ENCODE results near the gene EBF3. TPM values are rescaled to one million over a fixed set of nuclear protein-coding genes. Genes with fewer than 3 reads are reported as not detected.

Gene EBF3
- total RNA-seq, 1 donor from 2014 or later = not detected

DNA sequence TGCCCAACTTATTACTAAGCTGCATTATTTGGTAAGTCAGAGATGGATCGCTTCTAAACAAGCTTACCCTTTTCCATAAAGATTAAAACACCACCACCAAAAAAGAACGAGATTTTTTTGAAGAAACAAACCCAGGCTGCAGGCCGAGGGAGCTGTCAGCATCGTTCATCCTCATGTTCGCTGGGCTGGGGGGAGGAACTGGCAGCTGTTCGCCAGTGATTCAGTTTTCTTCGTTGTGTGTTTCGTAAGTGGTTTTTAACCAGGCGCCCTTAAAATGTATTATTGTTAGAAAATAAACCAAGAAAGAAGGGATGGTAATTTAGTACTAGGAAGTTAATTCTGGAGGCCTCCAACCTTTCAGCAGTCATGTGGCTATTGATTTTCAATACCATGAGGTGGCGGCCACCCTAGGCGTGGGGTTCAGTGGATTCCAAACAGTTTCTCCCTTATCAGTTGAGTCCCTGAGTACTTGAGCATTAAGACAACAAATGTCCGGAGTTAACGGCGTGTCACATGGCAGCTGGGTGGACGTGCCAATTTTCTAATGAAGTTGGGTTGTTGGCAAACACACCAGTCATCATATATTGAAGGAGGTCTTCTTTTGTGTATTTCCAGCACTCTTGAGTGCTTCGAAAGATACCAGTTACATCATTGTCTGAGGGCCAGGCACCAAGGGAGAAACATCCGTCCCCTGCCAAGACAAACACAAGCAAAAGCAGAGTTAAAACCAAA lies 173.2 kb downstream of the EBF3 start:
- DNase-seq (ENCODE audit: low read depth) = no peak

GRCh38 chr10:129788215-129788614 lies 175.9 kb downstream of the EBF3 start:
- DNase-seq (ENCODE audit: low read depth) = no peak
- no peak overlapping the region for H3K4me3 ChIP-seq (ENCODE audit: low read depth, low read length)
- no peak for TF ChIP-seq CTCF (conservative IDR thresholded peaks at IDR 0.05; ENCODE audit: low read depth, low read length)

More for the DNA sequence above, 173.2 kb downstream of the EBF3 start:
- no peak overlapping the region for H3K4me3 ChIP-seq (ENCODE audit: low read depth, low read length)
- TF ChIP-seq CTCF (conservative IDR thresholded peaks at IDR 0.05; ENCODE audit: low read depth, low read length) = no peak

- no peak for DNase-seq (ENCODE audit: low read depth)
- no peak overlapping the region for H3K4me3 ChIP-seq (ENCODE audit: low read depth, low read length)
- no peak for TF ChIP-seq CTCF (conservative IDR thresholded peaks at IDR 0.05; ENCODE audit: low read depth, low read length)
Observed at GRCh38 chr10:129787557-129787956, 176.5 kb downstream of the EBF3 start.

GRCh38 chr10:129786216-129786615 lies 177.9 kb downstream of the EBF3 start:
- no peak for DNase-seq (ENCODE audit: low read depth)
- no peak overlapping the region for H3K4me3 ChIP-seq (ENCODE audit: low read depth, low read length)
- TF ChIP-seq CTCF (conservative IDR thresholded peaks at IDR 0.05; ENCODE audit: low read depth, low read length) = no peak

- no peak overlapping the region for H3K4me3 ChIP-seq (ENCODE audit: low read depth, low read length)
- no peak for TF ChIP-seq CTCF (conservative IDR thresholded peaks at IDR 0.05; ENCODE audit: low read depth, low read length)
- no peak for DNase-seq (ENCODE audit: low read depth)
Observed at GRCh38 chr10:129785536-129785981, 178.5 kb downstream of the EBF3 start.

Other genes with a start within 250 kb of the EBF3 start
- 0.22 and 4.7 TPM in 2 replicates for gene C10orf143, start 146.6 kb upstream of the EBF3 start, total RNA-seq
- 133 and 175 TPM in 2 replicates for gene GLRX3, start 172.1 kb upstream of the EBF3 start, total RNA-seq

Measured in epithelial cell of proximal tubule (primary cell).